ENCODE measurements around the gene CFAP299.

Gene CFAP299

DNA sequence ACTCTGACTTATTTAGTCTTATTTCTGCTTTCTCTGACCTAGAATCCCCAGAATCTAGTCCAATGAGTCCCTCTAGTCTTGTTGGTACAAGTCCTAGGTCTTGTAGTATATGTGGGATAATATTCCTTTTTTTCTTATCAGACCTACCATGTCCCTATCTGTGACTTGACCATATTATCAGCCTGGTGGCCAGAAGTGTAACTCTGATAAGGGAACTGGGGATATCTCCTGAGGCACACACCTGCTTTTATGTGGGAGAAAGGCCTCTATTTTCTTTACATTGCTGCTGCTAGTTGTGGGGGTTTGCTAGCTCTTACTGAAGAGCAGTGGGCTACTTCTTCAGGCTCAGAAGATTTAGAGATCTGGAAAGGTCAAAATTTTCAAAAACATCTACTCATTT is 38.6 kb downstream of the CFAP299 start:
- Histone ChIP-seq H3K9ac (ENCODE audit: low read length) (no peak overlapping the region), H3K4me3 (ENCODE audit: low read length) (no peak overlapping the region), H3K36me3 (ENCODE audit: control insufficient read depth, insufficient read depth, low read length) (no peaks in the 10 kb centered on the region), H3K4me1 (ENCODE audit: control insufficient read depth, insufficient read depth, low read length) (no peaks in the 10 kb centered on the region), H3K27me3 (ENCODE audit: control insufficient read depth, insufficient read depth, low read length) (no peaks in the 10 kb centered on the region), H3K9me3 (ENCODE audit: control insufficient read depth, low read length) (no peaks in the 10 kb centered on the region)

DNA sequence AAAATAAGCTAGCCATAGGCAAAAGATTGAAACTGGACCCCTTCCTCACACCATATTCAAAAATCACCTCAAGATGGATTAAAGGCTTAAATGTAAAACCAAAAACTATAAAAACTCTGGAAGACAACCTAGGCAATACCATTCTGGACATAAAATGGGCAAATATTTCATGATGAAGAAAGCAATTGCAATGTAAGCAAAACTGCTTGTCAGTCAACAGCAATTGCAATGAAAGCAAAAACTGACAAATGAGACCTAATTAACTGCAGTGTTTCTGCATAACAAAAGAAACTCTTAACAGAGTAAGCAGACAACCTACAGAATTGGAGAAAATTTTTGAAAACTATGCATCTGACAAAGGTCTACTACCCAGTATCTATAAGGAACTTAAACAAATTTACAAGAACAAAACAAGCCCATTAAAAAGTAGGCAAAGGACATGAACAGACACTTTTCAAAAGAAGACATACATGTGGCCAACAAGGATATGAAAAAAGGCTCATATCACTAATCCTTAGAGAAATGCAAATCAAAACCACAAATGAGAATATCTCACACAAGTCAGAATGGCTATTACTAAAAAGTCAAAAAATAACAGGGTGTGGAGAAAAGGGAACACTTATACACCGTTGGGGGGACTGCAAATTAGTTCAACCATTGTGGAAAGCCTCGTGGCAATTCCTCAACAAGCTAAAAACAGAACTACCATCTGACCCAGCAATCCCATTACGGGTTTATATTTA is 46.7 kb downstream of the CFAP299 start:
- H3K4me1 ChIP-seq (ENCODE audit: control insufficient read depth, insufficient read depth, low read length) = no peaks in the 10 kb centered on the region
- no peak overlapping the region for H3K9ac ChIP-seq (ENCODE audit: low read length)
- H3K27me3 ChIP-seq (ENCODE audit: control insufficient read depth, insufficient read depth, low read length) = no peaks in the 10 kb centered on the region
- H3K4me3 ChIP-seq (ENCODE audit: low read length) = no peak overlapping the region
- H3K36me3 ChIP-seq (ENCODE audit: control insufficient read depth, insufficient read depth, low read length) = no peaks in the 10 kb centered on the region
- H3K9me3 ChIP-seq (ENCODE audit: control insufficient read depth, low read length) = no peaks in the 10 kb centered on the region

DNA sequence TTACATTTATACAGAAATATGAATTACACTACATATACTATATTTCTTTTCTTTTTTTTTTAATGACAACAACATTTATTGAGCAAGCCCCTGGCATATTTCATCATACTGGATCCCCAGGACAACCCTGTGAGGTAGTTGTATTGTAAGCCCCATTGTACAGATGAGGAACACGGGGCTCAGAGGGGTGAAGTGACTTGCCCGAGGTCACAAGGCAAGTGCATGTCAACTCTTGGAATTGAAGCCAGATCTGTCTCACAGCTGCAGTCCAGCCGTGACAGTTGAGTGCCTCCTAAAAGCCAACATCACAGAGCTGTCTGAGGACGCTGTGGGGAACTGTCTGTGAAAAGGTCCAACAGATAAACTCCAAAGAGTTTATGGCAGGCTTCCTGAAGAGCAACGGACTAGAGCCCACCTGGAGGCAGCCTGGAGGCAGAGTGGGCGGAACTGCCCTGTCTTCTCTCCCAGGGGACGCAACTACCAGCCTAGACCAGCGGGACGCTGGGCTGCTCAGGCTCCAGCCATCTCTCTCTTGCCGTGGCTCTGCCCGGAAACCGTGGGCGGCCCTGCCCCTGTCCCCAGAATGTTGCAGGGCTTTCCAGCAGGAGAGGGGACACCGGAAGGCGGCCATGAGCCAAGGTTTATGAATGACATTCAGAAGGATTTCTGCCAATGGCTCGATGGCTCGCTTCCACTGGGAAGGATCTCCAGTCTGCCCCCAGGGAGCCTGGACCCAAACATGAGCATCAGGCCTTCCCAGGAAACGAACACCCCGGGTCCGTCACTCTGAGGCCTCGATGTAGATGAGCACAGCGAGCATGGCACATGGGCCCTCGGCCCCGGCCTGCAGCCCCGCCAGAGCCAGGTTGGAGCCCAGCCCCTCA is 50.1 kb downstream of the CFAP299 start:
- Histone ChIP-seq H3K4me1 (ENCODE audit: control insufficient read depth, insufficient read depth, low read length) (no peaks in the 10 kb centered on the region), H3K9ac (ENCODE audit: low read length) (no peak overlapping the region), H3K36me3 (ENCODE audit: control insufficient read depth, insufficient read depth, low read length) (no peaks in the 10 kb centered on the region), H3K4me3 (ENCODE audit: low read length) (no peak overlapping the region), H3K27me3 (ENCODE audit: control insufficient read depth, insufficient read depth, low read length) (no peaks in the 10 kb centered on the region), H3K9me3 (ENCODE audit: control insufficient read depth, low read length) (no peaks in the 10 kb centered on the region)

DNA sequence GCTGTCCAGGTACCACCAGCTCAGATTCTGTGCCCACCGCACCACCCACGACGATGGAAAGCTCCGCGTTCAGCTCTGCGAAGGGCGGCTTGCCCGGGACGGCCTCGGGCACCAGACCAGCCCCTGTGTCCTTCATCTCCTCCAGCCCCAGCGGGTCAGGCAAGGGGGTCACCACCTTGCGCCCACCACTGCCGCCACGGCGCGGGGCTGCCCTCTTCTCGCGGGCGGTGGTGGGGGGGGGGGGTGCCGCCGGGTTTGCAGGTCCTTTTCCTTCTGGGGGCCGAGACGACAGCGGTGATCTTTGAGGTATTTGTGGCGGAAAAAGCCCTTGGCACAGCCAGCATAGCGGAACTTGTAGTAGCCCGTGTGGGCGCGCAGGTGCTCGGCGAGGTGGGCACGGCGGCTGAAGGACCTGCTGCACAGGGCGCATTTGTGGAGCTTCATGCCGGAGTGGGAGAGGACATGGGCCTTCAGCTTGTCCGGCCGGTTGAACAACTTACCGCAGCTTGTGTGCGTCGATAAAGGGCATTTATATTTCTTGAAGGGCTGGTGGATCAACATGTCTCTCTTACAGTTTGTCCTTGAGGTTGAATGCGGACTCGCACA is 50.9 kb downstream of the CFAP299 start:
- no peak overlapping the region for H3K4me3 ChIP-seq (ENCODE audit: low read length)
- no peaks in the 10 kb centered on the region for H3K9me3 ChIP-seq (ENCODE audit: control insufficient read depth, low read length)
- no peaks in the 10 kb centered on the region for H3K36me3 ChIP-seq (ENCODE audit: control insufficient read depth, insufficient read depth, low read length)
- H3K9ac ChIP-seq (ENCODE audit: low read length) = no peak overlapping the region
- no peaks in the 10 kb centered on the region for H3K4me1 ChIP-seq (ENCODE audit: control insufficient read depth, insufficient read depth, low read length)
- no peaks in the 10 kb centered on the region for H3K27me3 ChIP-seq (ENCODE audit: control insufficient read depth, insufficient read depth, low read length)

DNA sequence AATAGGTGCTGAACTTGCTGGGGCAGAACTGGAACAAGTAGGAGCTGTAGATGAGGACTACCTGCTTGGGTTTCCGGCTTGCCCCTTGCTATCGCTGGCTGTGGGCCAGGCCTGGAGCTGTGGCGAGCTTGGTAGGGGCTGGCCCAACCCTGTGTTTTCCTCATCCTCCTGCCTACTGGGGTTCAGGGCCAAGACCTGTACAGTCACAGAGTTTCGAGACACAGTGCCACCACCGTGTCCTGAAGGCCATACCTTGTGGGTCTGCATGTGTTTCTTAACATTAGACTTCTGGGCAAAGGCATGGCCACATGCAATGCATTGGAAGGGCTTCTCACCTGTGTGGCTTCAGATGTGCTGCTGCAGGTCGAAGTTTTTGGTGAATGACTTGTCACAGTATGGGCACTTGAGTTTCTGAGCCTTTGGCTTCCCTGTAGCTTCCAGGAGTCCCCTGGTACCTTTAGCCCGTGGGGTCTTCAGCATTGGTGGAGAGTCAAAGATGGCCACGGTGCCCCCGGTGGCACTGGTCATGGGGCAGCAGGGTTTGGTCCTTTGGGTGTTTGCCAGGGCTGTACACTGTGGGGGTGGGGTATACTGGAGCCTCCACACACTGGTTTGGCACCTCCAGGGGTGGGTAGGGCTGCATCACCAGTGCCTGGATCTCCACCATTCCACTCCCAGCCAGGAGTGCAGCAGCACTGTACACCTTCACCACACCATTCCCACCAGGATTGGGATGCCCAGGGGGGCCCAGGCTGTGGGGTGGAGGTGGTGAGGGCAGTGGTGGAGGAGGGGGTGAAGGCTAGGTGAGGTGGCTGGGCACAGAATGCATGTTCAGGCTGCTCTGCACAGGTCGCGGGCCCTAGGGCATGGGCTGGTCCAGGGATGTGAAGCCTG is 52.1 kb downstream of the CFAP299 start:
- H3K36me3 ChIP-seq (ENCODE audit: control insufficient read depth, insufficient read depth, low read length) = no peaks in the 10 kb centered on the region
- no peak overlapping the region for H3K4me3 ChIP-seq (ENCODE audit: low read length)
- no peaks in the 10 kb centered on the region for H3K27me3 ChIP-seq (ENCODE audit: control insufficient read depth, insufficient read depth, low read length)
- H3K9me3 ChIP-seq (ENCODE audit: control insufficient read depth, low read length) = no peaks in the 10 kb centered on the region
- no peak overlapping the region for H3K9ac ChIP-seq (ENCODE audit: low read length)
- no peaks in the 10 kb centered on the region for H3K4me1 ChIP-seq (ENCODE audit: control insufficient read depth, insufficient read depth, low read length)

DNA sequence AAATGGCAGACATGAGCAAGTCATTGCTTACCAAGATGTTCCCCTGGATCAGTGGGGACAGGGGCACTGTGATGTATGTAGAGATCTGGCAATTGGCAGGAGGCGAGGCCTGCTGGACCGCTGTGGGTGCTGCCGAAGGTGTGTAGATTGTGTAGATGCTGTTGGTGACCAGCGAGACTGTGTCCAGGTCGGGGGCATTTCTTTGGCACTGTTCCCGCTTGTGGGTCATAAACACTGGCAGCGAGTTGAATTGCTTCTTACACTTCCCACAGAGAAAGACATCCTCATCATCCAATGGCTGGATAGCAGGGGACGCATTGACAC is 52.7 kb downstream of the CFAP299 start:
- H3K9ac ChIP-seq (ENCODE audit: low read length) = no peak overlapping the region
- H3K27me3 ChIP-seq (ENCODE audit: control insufficient read depth, insufficient read depth, low read length) = no peaks in the 10 kb centered on the region
- no peaks in the 10 kb centered on the region for H3K9me3 ChIP-seq (ENCODE audit: control insufficient read depth, low read length)

DNA sequence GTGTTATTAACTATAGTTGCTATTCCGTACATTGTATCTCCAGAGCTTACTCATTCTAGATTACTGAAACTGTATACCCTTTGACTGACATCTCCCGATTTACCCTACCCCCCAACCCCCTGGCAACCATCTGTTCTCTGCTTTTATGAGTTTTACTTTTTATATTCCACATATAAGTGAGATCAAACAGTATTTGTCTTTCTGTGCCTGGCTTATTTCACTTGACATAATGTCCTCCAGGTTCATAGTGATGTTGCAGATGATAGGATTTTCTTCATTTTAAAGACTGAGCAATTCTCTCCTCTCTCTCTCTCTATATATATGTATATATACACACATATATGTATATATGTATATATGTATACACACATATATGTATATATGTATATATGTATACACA is 54.6 kb downstream of the CFAP299 start:
- Histone ChIP-seq H3K9ac (ENCODE audit: low read length) (no peak overlapping the region), H3K36me3 (ENCODE audit: control insufficient read depth, insufficient read depth, low read length) (no peaks in the 10 kb centered on the region), H3K4me1 (ENCODE audit: control insufficient read depth, insufficient read depth, low read length) (no peaks in the 10 kb centered on the region), H3K9me3 (ENCODE audit: control insufficient read depth, low read length) (no peaks in the 10 kb centered on the region), H3K4me3 (ENCODE audit: low read length) (no peak overlapping the region), H3K27me3 (ENCODE audit: control insufficient read depth, insufficient read depth, low read length) (no peaks in the 10 kb centered on the region)

More for the DNA sequence above, 52.7 kb downstream of the CFAP299 start:
- no peaks in the 10 kb centered on the region for H3K4me1 ChIP-seq (ENCODE audit: control insufficient read depth, insufficient read depth, low read length)
- H3K36me3 ChIP-seq (ENCODE audit: control insufficient read depth, insufficient read depth, low read length) = no peaks in the 10 kb centered on the region
- H3K4me3 ChIP-seq (ENCODE audit: low read length) = no peak overlapping the region

DNA sequence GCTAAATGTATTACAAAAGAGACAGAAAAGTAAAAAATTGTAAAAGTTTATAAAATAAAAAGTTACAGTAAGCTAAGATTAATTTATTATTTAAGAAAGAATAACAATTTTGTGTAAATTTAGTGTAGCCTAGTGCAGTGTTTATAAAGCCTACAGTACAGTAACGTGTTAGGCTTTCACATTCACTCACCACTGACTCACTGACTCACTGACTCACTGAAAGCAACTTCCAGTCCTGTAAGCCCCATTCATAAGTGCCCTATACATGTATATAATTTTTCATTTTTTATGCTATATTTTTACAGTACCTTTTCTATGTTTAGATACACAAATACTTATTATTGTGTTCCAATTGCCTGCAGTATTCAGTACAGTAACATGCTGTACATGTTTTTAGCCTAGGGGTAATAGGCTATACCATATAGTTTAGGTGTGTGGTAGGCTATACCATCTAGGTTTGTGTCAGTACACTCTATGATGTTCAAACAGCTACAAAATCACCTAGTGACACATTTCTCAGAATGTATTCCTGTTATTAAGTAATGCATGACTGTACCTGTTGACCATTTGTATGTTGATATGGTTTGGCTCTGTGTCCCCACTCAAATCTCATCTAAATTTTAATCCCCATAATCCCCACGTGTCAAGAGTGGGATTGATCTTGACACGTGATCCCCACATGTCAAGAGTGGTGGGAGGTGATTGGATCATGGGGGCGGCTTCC is 57.9 kb downstream of the CFAP299 start:
- no peaks in the 10 kb centered on the region for H3K27me3 ChIP-seq (ENCODE audit: control insufficient read depth, insufficient read depth, low read length)
- H3K4me1 ChIP-seq (ENCODE audit: control insufficient read depth, insufficient read depth, low read length) = no peaks in the 10 kb centered on the region
- H3K9ac ChIP-seq (ENCODE audit: low read length) = no peak overlapping the region

DNA sequence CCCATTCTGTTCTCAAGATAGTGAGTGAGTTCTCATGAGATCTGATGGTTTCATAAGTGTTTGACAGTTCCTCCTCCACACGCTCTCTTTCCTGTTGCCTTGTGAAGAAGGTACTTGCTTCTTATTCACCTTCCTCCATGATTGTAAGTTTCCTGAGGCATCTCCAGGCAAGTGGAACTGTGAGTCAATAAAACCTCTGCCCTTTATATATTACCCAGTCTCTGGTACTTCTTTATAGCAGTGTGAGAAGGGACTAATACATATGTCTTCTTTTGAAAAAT is 58.4 kb downstream of the CFAP299 start:
- Histone ChIP-seq H3K9me3 (ENCODE audit: control insufficient read depth, low read length) (no peaks in the 10 kb centered on the region), H3K4me1 (ENCODE audit: control insufficient read depth, insufficient read depth, low read length) (no peaks in the 10 kb centered on the region), H3K27me3 (ENCODE audit: control insufficient read depth, insufficient read depth, low read length) (no peaks in the 10 kb centered on the region), H3K4me3 (ENCODE audit: low read length) (no peak overlapping the region), H3K9ac (ENCODE audit: low read length) (no peak overlapping the region), H3K36me3 (ENCODE audit: control insufficient read depth, insufficient read depth, low read length) (no peaks in the 10 kb centered on the region)

More for the DNA sequence above, 57.9 kb downstream of the CFAP299 start:
- Histone ChIP-seq H3K4me3 (ENCODE audit: low read length) (no peak overlapping the region), H3K36me3 (ENCODE audit: control insufficient read depth, insufficient read depth, low read length) (no peaks in the 10 kb centered on the region), H3K9me3 (ENCODE audit: control insufficient read depth, low read length) (no peaks in the 10 kb centered on the region)

DNA sequence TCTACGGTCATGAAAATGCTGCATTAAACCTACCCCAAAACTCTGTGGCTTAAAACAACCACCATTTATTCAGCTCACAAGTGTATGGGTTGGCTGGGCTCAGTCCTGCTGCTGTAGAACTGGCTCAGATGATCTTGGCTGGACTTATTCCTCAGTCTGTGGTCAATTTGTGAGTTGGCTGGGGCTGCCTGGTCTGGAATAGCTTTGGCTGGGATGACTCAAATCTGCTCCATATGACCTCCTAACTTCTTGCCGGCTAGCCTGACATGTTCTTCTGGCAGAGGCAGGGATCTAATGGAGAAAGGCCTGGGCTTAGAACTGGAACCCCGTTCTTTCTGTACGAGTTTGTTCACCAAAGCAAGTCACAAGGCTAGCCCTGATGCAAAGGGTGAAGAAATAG is 71.7 kb downstream of the CFAP299 start:
- no peak overlapping the region for H3K4me3 ChIP-seq (ENCODE audit: low read length)
- H3K9ac ChIP-seq (ENCODE audit: low read length) = no peak overlapping the region
- no peaks in the 10 kb centered on the region for H3K27me3 ChIP-seq (ENCODE audit: control insufficient read depth, insufficient read depth, low read length)
- no peaks in the 10 kb centered on the region for H3K36me3 ChIP-seq (ENCODE audit: control insufficient read depth, insufficient read depth, low read length)
- H3K4me1 ChIP-seq (ENCODE audit: control insufficient read depth, insufficient read depth, low read length) = no peaks in the 10 kb centered on the region
- no peaks in the 10 kb centered on the region for H3K9me3 ChIP-seq (ENCODE audit: control insufficient read depth, low read length)

DNA sequence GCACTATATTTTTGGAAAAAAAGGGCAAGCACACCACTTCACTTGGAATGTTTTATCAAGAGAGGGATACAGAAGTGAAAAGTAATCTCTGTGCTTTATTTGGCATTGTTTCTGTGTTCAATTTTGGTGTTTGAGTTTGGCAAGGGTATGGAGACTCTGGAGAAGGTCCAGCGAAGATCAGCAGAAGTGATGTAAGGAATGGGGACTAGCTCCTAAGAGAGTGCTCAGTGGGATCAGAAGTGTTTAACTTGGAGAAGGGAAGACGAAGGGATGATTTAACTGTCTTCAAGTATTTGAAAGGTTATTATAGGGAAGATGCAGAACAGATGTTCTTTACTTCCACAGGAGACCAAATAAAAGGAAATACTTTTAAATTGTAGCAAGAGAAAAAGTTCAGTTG is 74.3 kb downstream of the CFAP299 start:
- no peaks in the 10 kb centered on the region for H3K9me3 ChIP-seq (ENCODE audit: control insufficient read depth, low read length)
- H3K36me3 ChIP-seq (ENCODE audit: control insufficient read depth, insufficient read depth, low read length) = no peaks in the 10 kb centered on the region
- H3K4me3 ChIP-seq (ENCODE audit: low read length) = no peak overlapping the region
- no peaks in the 10 kb centered on the region for H3K4me1 ChIP-seq (ENCODE audit: control insufficient read depth, insufficient read depth, low read length)
- H3K9ac ChIP-seq (ENCODE audit: low read length) = no peak overlapping the region
- no peaks in the 10 kb centered on the region for H3K27me3 ChIP-seq (ENCODE audit: control insufficient read depth, insufficient read depth, low read length)
